Ectodermal cell (in vitro differentiated cells): ENCODE data around the gene CTBP2.

Experiments
- H3K27ac ChIP-seq: 2 replicates; pipeline ENCODE4 v1.7.0; 2013; ENCODE audit warnings: mild to moderate bottlenecking, low read depth, low read length; ENCODE audit not compliant: insufficient read depth, poor library complexity, severe bottlenecking
- H3K27me3 ChIP-seq: 2 replicates; pipeline ENCODE4 v1.7.0; 2013; ENCODE audit warnings: mild to moderate bottlenecking, low read length; ENCODE audit not compliant: insufficient read depth, control insufficient read depth, poor library complexity, severe bottlenecking
- H3K36me3 ChIP-seq: one replicate; pipeline ENCODE4 v1.7.0; 2013; ENCODE audit warnings: low read length; ENCODE audit not compliant: control insufficient read depth, insufficient read depth
- H3K4me1 ChIP-seq: one replicate; pipeline ENCODE4 v1.7.0; 2013; ENCODE audit warnings: low read length; ENCODE audit not compliant: control insufficient read depth, insufficient read depth
- H3K4me3 ChIP-seq: 2 replicates; pipeline ENCODE4 v1.7.0; 2013; ENCODE audit warnings: low read depth, low read length, control low read depth; ENCODE audit not compliant: insufficient read depth
- H3K9me3 ChIP-seq: 2 replicates; pipeline ENCODE4 v1.7.0; 2013; ENCODE audit warnings: mild to moderate bottlenecking, low read length, moderate library complexity; ENCODE audit not compliant: control insufficient read depth
- WGBS, 2 experiments: methylation state at CpG; one replicate each; pipeline ENCODE4 v1.1.7; 2013; ENCODE audit warnings: missing lambda C conversion rate in 2 of 2; 5-methylcytosine and 5-hydroxymethylcytosine counted together

Gene CTBP2

GRCh38 chr10:124959564-124959963 is 200.8 kb downstream of the CTBP2 start:
- Histone ChIP-seq H3K36me3 (no peaks in the 10 kb centered on the region), H3K4me1 (no peaks in the 10 kb centered on the region), H3K9me3 (no peaks in the 10 kb centered on the region), H3K4me3 (no peak overlapping the region), H3K27ac (no peak overlapping the region), H3K27me3 (no peaks in the 10 kb centered on the region)
- 85 to 89% methylated on average over 3 of the region's 3 CpGs for WGBS, 2 experiments

- no peak overlapping the region for H3K27ac ChIP-seq
- H3K27me3 ChIP-seq = no peaks in the 10 kb centered on the region
- no peaks in the 10 kb centered on the region for H3K36me3 ChIP-seq
- H3K9me3 ChIP-seq = no peaks in the 10 kb centered on the region
- H3K4me3 ChIP-seq = no peak overlapping the region
- H3K4me1 ChIP-seq = no peaks in the 10 kb centered on the region
- 92 to 93% methylated on average over 6 of the region's 7 CpGs for WGBS, 2 experiments
These were observed 202.9 kb downstream of the CTBP2 start for GRCh38 chr10:124957404-124957947.

GRCh38 chr10:124956764-124957163 is 203.6 kb downstream of the CTBP2 start:
- H3K27me3 ChIP-seq = no peaks in the 10 kb centered on the region
- H3K4me1 ChIP-seq = no peaks in the 10 kb centered on the region
- 93 to 100% methylated on average over 1 of the region's 1 CpG for WGBS, 2 experiments
- H3K9me3 ChIP-seq = no peaks in the 10 kb centered on the region
- H3K36me3 ChIP-seq = no peaks in the 10 kb centered on the region
- H3K4me3 ChIP-seq = no peak overlapping the region
- H3K27ac ChIP-seq = no peak overlapping the region

GRCh38 chr10:124955868-124956267 is 204.5 kb downstream of the CTBP2 start:
- WGBS, 2 experiments = 95 to 98% methylated on average over 8 to 10 of the region's 10 CpGs
- Histone ChIP-seq H3K36me3 (no peaks in the 10 kb centered on the region), H3K4me1 (no peaks in the 10 kb centered on the region), H3K27ac (no peak overlapping the region), H3K9me3 (no peaks in the 10 kb centered on the region), H3K27me3 (no peaks in the 10 kb centered on the region), H3K4me3 (no peak overlapping the region)

- no peak overlapping the region for H3K4me3 ChIP-seq
- no peaks in the 10 kb centered on the region for H3K4me1 ChIP-seq
- WGBS, 2 experiments = 86 to 88% methylated on average over 7 of the region's 7 CpGs
- no peaks in the 10 kb centered on the region for H3K27me3 ChIP-seq
- H3K36me3 ChIP-seq = no peaks in the 10 kb centered on the region
- no peak overlapping the region for H3K27ac ChIP-seq
- no peaks in the 10 kb centered on the region for H3K9me3 ChIP-seq
These were observed 205.1 kb downstream of the CTBP2 start for GRCh38 chr10:124955243-124955642.

- Histone ChIP-seq H3K4me3 (no peak overlapping the region), H3K27me3 (no peaks in the 10 kb centered on the region), H3K9me3 (no peaks in the 10 kb centered on the region), H3K27ac (no peak overlapping the region), H3K36me3 (no peaks in the 10 kb centered on the region), H3K4me1 (no peaks in the 10 kb centered on the region)
- 91 to 98% methylated on average over 3 of the region's 3 CpGs for WGBS, 2 experiments
These were observed 206.9 kb downstream of the CTBP2 start for GRCh38 chr10:124953421-124953820.

- 85 to 87% methylated on average over 6 of the region's 6 CpGs for WGBS, 2 experiments
- Histone ChIP-seq H3K36me3 (no peaks in the 10 kb centered on the region), H3K27ac (no peak overlapping the region), H3K4me3 (no peak overlapping the region), H3K9me3 (no peaks in the 10 kb centered on the region), H3K27me3 (no peaks in the 10 kb centered on the region), H3K4me1 (no peaks in the 10 kb centered on the region)
These were observed 208.2 kb downstream of the CTBP2 start for GRCh38 chr10:124952123-124952522.

- Histone ChIP-seq H3K27ac (no peak overlapping the region), H3K36me3 (no peaks in the 10 kb centered on the region), H3K4me3 (no peak overlapping the region), H3K4me1 (no peaks in the 10 kb centered on the region), H3K9me3 (no peaks in the 10 kb centered on the region), H3K27me3 (no peaks in the 10 kb centered on the region)
- WGBS, 2 experiments = 98% methylated on average over 5 of the region's 5 CpGs
These were observed 210.8 kb downstream of the CTBP2 start for GRCh38 chr10:124949543-124949942.

- H3K36me3 ChIP-seq = no peaks in the 10 kb centered on the region
- WGBS, 2 experiments = 94 to 95% methylated on average over 2 of the region's 2 CpGs
- H3K27ac ChIP-seq = no peak overlapping the region
- H3K27me3 ChIP-seq = no peaks in the 10 kb centered on the region
- H3K9me3 ChIP-seq = no peaks in the 10 kb centered on the region
- H3K4me3 ChIP-seq = no peak overlapping the region
- H3K4me1 ChIP-seq = no peaks in the 10 kb centered on the region
These were observed 213.4 kb downstream of the CTBP2 start for GRCh38 chr10:124946945-124947344.

GRCh38 chr10:124944982-124945381 is 215.4 kb downstream of the CTBP2 start:
- Histone ChIP-seq H3K9me3 (no peaks in the 10 kb centered on the region), H3K36me3 (no peaks in the 10 kb centered on the region), H3K27ac (no peak overlapping the region), H3K27me3 (no peaks in the 10 kb centered on the region), H3K4me1 (no peaks in the 10 kb centered on the region), H3K4me3 (no peak overlapping the region)
- WGBS, 2 experiments = 85 to 92% methylated on average over 1 to 2 of the region's 2 CpGs
